HUES64 (cell line): ENCODE data around the gene IL19.

ENCODE experiments used
- H3K27ac ChIP-seq: 2 replicates; pipeline ENCODE4 v1.7.0; 2013; ENCODE audit warnings: low read depth, low read length, inconsistent platforms
- H3K27me3 ChIP-seq: 2 replicates; pipeline ENCODE4 v1.6.1; 2013; ENCODE audit warnings: mild to moderate bottlenecking, low read length; ENCODE audit not compliant: insufficient read depth
- H3K36me3 ChIP-seq: 2 replicates; pipeline ENCODE4 v1.6.1; 2013; ENCODE audit warnings: mild to moderate bottlenecking, low read length; ENCODE audit not compliant: insufficient read depth
- H3K4me1 ChIP-seq: 2 replicates; pipeline ENCODE4 v1.6.1; 2013; ENCODE audit warnings: mild to moderate bottlenecking, low read length, moderate library complexity; ENCODE audit not compliant: insufficient read depth
- H3K4me3 ChIP-seq: 2 replicates; pipeline ENCODE4 v1.5.1; 2013; ENCODE audit warnings: mild to moderate bottlenecking, low read length, moderate library complexity
- H3K9ac ChIP-seq: 2 replicates; pipeline ENCODE4 v1.6.1; 2013; ENCODE audit warnings: mild to moderate bottlenecking, low read depth, low read length
- H3K9me3 ChIP-seq: 2 replicates; pipeline ENCODE4 v1.6.1; 2013; ENCODE audit warnings: low read depth, low read length; ENCODE audit not compliant: insufficient read depth
- WGBS: fragments of 150-250, 120-280 bp; methylation state at CpG from one replicate; pipeline ENCODE4 v1.1.7; 2013; ENCODE audit warnings: missing lambda C conversion rate; 5-methylcytosine and 5-hydroxymethylcytosine counted together

IL19 gene

GRCh38 chr1:206883160-206883559, 112.6 kb downstream of the IL19 start:
- Histone ChIP-seq H3K27me3 (no peaks in the 10 kb centered on the region), H3K36me3 (no peaks in the 10 kb centered on the region), H3K4me3 (no peak overlapping the region), H3K4me1 (no peaks in the 10 kb centered on the region), H3K9ac (no peak overlapping the region), H3K9me3 (peaks cover 10% of the 10 kb centered on the region), H3K27ac (no peak overlapping the region)
- WGBS: 94% methylated on average over 1 of the region's 1 CpG

- H3K9me3 ChIP-seq: 0 out of 2 replicates have a peak, but pooled peaks cover 3% of the 10 kb centered on the region
- H3K4me3 ChIP-seq: no peak overlapping the region
- H3K27ac ChIP-seq: no peak overlapping the region
- WGBS: 94% methylated on average over 2 of the region's 2 CpGs
- H3K4me1 ChIP-seq: no peaks in the 10 kb centered on the region
- no peaks in the 10 kb centered on the region for H3K36me3 ChIP-seq
- H3K27me3 ChIP-seq: no peaks in the 10 kb centered on the region
- H3K9ac ChIP-seq: no peak overlapping the region
These were observed 113.3 kb downstream of the IL19 start for GRCh38 chr1:206883876-206884275.

DNA sequence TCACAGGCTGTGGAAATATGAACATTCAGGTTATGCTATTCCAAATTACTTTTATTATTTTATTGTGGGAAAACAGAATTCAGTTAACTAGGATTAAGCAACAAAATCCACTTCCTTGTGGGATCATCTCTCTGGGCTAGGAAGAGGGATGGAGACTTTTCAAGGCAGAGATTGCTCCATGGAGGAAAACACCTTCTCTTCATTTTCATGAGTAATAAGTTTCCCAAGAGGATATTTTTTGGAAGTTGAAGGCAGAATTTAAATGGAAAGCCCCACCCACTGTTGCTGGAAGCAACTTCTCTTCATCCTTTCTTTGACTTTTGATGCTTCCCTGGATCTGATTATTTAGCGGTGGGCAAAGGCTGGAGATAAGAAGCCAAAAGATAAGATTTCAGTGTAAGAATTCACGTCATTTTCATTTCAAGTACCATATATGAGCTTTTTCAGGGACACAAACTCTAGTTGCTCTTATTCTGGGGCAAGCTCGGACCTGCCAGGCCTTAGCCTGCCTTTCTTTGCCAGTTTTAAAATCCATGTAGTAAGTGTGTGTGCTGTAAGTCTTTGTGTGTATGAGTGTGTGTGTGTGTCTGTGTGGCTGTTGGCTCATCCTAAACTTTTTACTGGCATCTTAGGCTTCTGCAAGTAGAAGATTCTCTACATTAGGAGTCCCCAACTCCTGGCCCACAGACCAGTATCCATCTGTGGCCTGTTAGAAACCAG, 114.9 kb downstream of the IL19 start:
- H3K9ac ChIP-seq: no peak overlapping the region
- peaks cover 9% of the 10 kb centered on the region for H3K4me1 ChIP-seq
- no peaks in the 10 kb centered on the region for H3K36me3 ChIP-seq
- H3K27ac ChIP-seq: no peak overlapping the region
- no peak overlapping the region for H3K4me3 ChIP-seq
- WGBS: 93% methylated on average over 3 of the region's 3 CpGs
- H3K9me3 ChIP-seq: no peaks in the 10 kb centered on the region
- H3K27me3 ChIP-seq: no peaks in the 10 kb centered on the region

DNA sequence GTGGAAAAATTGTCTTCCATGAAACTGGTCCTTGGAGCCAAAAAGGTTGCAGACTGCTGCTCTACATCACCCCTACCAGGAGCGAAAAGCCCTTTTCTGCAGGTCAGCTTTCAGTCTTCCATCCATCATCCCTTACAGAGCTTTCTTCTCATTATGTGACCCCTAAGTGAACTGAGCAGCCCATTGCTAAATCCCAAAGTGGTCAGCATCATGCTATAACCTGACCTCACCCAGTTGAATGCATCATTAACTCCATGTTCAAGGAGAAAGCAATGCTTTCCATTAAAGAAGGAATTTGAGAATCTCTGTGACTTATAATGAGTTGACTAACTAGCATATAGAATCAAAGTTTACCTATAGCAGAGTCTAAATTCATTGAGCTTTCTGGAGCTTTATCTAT, 116.3 kb downstream of the IL19 start:
- H3K27ac ChIP-seq: no peak overlapping the region
- no peak overlapping the region for H3K9ac ChIP-seq
- no peaks in the 10 kb centered on the region for H3K9me3 ChIP-seq
- H3K4me1 ChIP-seq: peaks cover 10% of the 10 kb centered on the region
- WGBS: 94% methylated on average over 1 of the region's 1 CpG
- H3K36me3 ChIP-seq: no peaks in the 10 kb centered on the region
- H3K27me3 ChIP-seq: no peaks in the 10 kb centered on the region
- H3K4me3 ChIP-seq: no peak overlapping the region

- H3K27me3 ChIP-seq: no peaks in the 10 kb centered on the region
These were observed 117.1 kb downstream of the IL19 start for GRCh38 chr1:206887701-206888100.

GRCh38 chr1:206890125-206891060, 119.8 kb downstream of the IL19 start:
- Histone ChIP-seq H3K4me3 (no peak overlapping the region), H3K9me3 (no peaks in the 10 kb centered on the region), H3K27ac (no peak overlapping the region), H3K36me3 (no peaks in the 10 kb centered on the region), H3K9ac (no peak overlapping the region), H3K27me3 (no peaks in the 10 kb centered on the region), H3K4me1 (peaks cover 10% of the 10 kb centered on the region)
- 83% methylated on average over 15 of the region's 15 CpGs for WGBS

More at GRCh38 chr1:206887701-206888100, 117.1 kb downstream of the IL19 start:
- 93% methylated on average over 4 of the region's 4 CpGs for WGBS
- no peak overlapping the region for H3K9ac ChIP-seq
- H3K4me1 ChIP-seq: peaks cover 10% of the 10 kb centered on the region
- no peak overlapping the region for H3K27ac ChIP-seq
- no peaks in the 10 kb centered on the region for H3K36me3 ChIP-seq
- no peaks in the 10 kb centered on the region for H3K9me3 ChIP-seq
- H3K4me3 ChIP-seq: no peak overlapping the region

DNA sequence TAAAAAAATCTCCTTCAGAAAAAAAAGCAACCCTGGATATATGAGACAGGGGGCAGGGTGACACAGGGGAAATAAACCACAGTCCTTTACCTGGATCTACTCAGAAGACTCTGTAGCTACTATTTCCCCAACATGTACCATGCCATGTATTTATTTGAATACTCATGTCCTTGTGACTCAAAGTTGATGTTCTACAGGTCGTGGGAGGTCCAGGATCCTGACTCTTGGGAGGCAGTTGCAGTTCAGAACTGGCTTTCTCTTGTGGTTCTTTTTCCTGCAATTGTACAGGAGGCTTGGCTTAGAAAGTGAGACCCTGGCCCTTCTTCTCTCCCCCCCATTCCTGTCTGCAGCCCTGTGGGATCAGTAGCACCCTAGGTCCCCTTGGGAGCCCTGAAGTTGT, 120.8 kb downstream of the IL19 start:
- H3K36me3 ChIP-seq: no peaks in the 10 kb centered on the region
- peaks cover 10% of the 10 kb centered on the region for H3K4me1 ChIP-seq
- no peaks in the 10 kb centered on the region for H3K27me3 ChIP-seq
- WGBS: 78% methylated on average over 1 of the region's 1 CpG
- no peak overlapping the region for H3K9ac ChIP-seq
- H3K9me3 ChIP-seq: no peaks in the 10 kb centered on the region
- no peak overlapping the region for H3K4me3 ChIP-seq
- H3K27ac ChIP-seq: no peak overlapping the region
